HepG2 (cell line): ENCODE measurements around the gene PBX1. TPM values are rescaled to one million over a fixed set of nuclear protein-coding genes. Genes with fewer than 3 reads are reported as not detected.

Experiments
- ATAC-seq: fragments of 200-7000 bp; cut with Tn5 transposase; 3 replicates; pipeline ENCODE4 v1.9.1; 2020; ENCODE audit warnings: mild to moderate bottlenecking, moderate library complexity
- BruUV-seq: library from RNA; stranded (reverse); fragments of 400-500 nt; replicated peaks from 2 replicates; lab custom pipeline; 2021; lab: Mats Ljungman, UMichigan
- CTCF ChIA-PET: fragments of 300-600 bp; formaldehyde crosslinking; extraction: SDS; loops from one replicate; lab custom pipeline; 2021; ENCODE audit warnings: low total read pairs, inconsistent platforms, low intra/inter-chr PET ratio; lab: Yijun Ruan, JAX
- POLR2A ChIA-PET: fragments of 350-600 bp; sonication (Branson Sonifier 250); formaldehyde crosslinking; loops from one replicate; lab custom pipeline; 2020; ENCODE audit warnings: antibody characterized with exemption, inconsistent platforms; lab: Yijun Ruan, JAX
- DNase-seq: peaks from one replicate; pipeline ENCODE4 v3.0.0-alpha.2; 2015; ENCODE audit warnings: low spot score
- FAIRE-seq: peaks from 3 replicates; lab custom pipeline; 2011; peaks lifted over from hg19 to GRCh38; lab: Jason Lieb, UNC
- H2AFZ ChIP-seq: one replicate; pipeline ENCODE4 v1.6.1; 2011; ENCODE audit warnings: low read length, inconsistent platforms
- H3K27ac ChIP-seq: fragments of 300-600 bp; 3 replicates; pipeline ENCODE4 v1.8.0; 2011; ENCODE audit warnings: mixed run types, mild to moderate bottlenecking, mixed read lengths, low read length, inconsistent platforms; ENCODE audit not compliant: insufficient read depth; ENCODE audit errors: extremely low read length
- H3K27me3 ChIP-seq, 2 experiments: fragments of 200-600 bp in 1 of 2; 2 replicates in 1 of 2; 3 replicates in 1 of 2; pipeline versions ENCODE4 v1.6.0 to v1.8.0; 2011; ENCODE audit warnings: low read length in 2 of 2, mild to moderate bottlenecking in 2 of 2, moderate library complexity in 2 of 2, inconsistent platforms in 1 of 2; ENCODE audit not compliant: insufficient read depth in 2 of 2, control insufficient read depth in 1 of 2
- H3K36me3 ChIP-seq, 2 experiments: fragments of 200-600 bp in 1 of 2; replicated peaks in 1 of 2; 2 replicates in 1 of 2; 3 replicates in 1 of 2; pipeline versions ENCODE4 v1.5.1 to v1.8.0; 2011; ENCODE audit warnings: low read length in 2 of 2, inconsistent platforms in 1 of 2; ENCODE audit not compliant: insufficient read depth in 2 of 2, control insufficient read depth in 1 of 2
- H3K4me1 ChIP-seq: 2 replicates; pipeline ENCODE4 v1.5.1; 2012; ENCODE audit warnings: low read length, inconsistent platforms; ENCODE audit not compliant: insufficient read depth
- H3K4me2 ChIP-seq: 2 replicates; pipeline ENCODE4 v1.6.0; 2011; ENCODE audit warnings: low read depth, low read length, inconsistent platforms
- H3K4me3 ChIP-seq, 3 experiments: fragments of 200-600 bp in 1 of 3; sonication (generic), shearing (Covaris generic) in 1 of 3; replicated peaks in 1 of 3; 2 replicates each; pipeline ENCODE4 v1.5.1; 2011 to 2016; ENCODE audit warnings: low read length in 3 of 3, inconsistent platforms in 2 of 3, low read depth in 2 of 3, mild to moderate bottlenecking in 2 of 3, control low read depth in 1 of 3, mixed read lengths in 1 of 3; ENCODE audit not compliant: insufficient read depth in 1 of 3
- H3K79me2 ChIP-seq: one replicate; pipeline ENCODE4 v1.6.1; 2011; ENCODE audit warnings: low read length, inconsistent platforms; ENCODE audit not compliant: insufficient read depth
- H3K9ac ChIP-seq: 2 replicates; pipeline ENCODE4 v1.6.0; 2011; ENCODE audit warnings: mild to moderate bottlenecking, low read depth, low read length, inconsistent platforms; ENCODE audit not compliant: insufficient read depth
- H3K9me3 ChIP-seq: 2 replicates; pipeline ENCODE4 v1.5.1; 2012; ENCODE audit warnings: mild to moderate bottlenecking, low read length
- H4K20me1 ChIP-seq: 2 replicates; pipeline ENCODE4 v1.6.0; 2011; ENCODE audit warnings: inconsistent platforms, mild to moderate bottlenecking, low read length, moderate library complexity; ENCODE audit not compliant: insufficient read depth
- ATM ChIP-seq: fragments of 450-650 bp; IDR thresholded peaks from 2 replicates; pipeline ENCODE4 v1.7.1; 2017; ENCODE audit warnings: mild to moderate bottlenecking, borderline replicate concordance
- HDAC6 ChIP-seq: fragments of 200-600 bp; sonication (generic); IDR thresholded peaks from 2 replicates; pipeline ENCODE4 v1.7.0; 2017; ENCODE audit warnings: mild to moderate bottlenecking, antibody characterized with exemption, low read length, low read depth
- IRX3 ChIP-seq: sonication (generic); formaldehyde crosslinking; IDR thresholded peaks from 2 replicates; pipeline ENCODE4 v1.8.1; 2023; ENCODE audit warnings: mild to moderate bottlenecking, low read depth, missing genetic modification reagents, borderline replicate concordance
- KLF6 ChIP-seq: IDR thresholded peaks from 2 replicates; pipeline ENCODE4 v1.8.0; 2016; ENCODE audit warnings: missing biosample characterization, missing genetic modification reagents
- NFIC ChIP-seq: IDR thresholded peaks from 2 replicates; pipeline ENCODE4 v1.6.1; 2012; ENCODE audit warnings: mild to moderate bottlenecking, low read length, inconsistent platforms
- NONO ChIP-seq, 2 experiments: fragments of 450-650 bp in 1 of 2; sonication (generic) in 1 of 2; formaldehyde crosslinking in 1 of 2; IDR thresholded peaks in 1 of 2; conservative IDR thresholded peaks in 1 of 2; 2 replicates each; pipeline versions ENCODE4 v1.6.1 to v1.8.0; 2017 to 2022; ENCODE audit warnings: mild to moderate bottlenecking in 1 of 2, missing genetic modification reagents in 1 of 2, moderate library complexity in 1 of 2
- RXRB ChIP-seq: IDR thresholded peaks from 2 replicates; pipeline ENCODE4 v1.6.1; 2016; ENCODE audit warnings: borderline replicate concordance, missing genetic modification reagents, missing compliant biosample characterization
- ZNF564 ChIP-seq: sonication (generic); formaldehyde crosslinking; IDR thresholded peaks from 2 replicates; pipeline ENCODE4 v1.8.1; 2023; ENCODE audit warnings: mild to moderate bottlenecking, missing genetic modification reagents
- ZNF577 ChIP-seq: sonication (generic); formaldehyde crosslinking; IDR thresholded peaks from 2 replicates; pipeline ENCODE4 v1.4.0; 2020; ENCODE audit warnings: mild to moderate bottlenecking, low read depth, missing genetic modification reagents, borderline replicate concordance
- WGBS: methylation state at CpG from one replicate; pipeline ENCODE4 v1.1.6; 2017; ENCODE audit warnings: low lambda C conversion rate; 5-methylcytosine and 5-hydroxymethylcytosine counted together
- in situ Hi-C: cut with HindIII; loops from 2 replicates; pipeline ENCODE4 v1.10.0; 2017; ENCODE audit warnings: low pct_unique_long_range_greater_than_20kb; ENCODE audit not compliant: extremely low pct_ligation_motif_present
- intact Hi-C: fragments of 100-400 bp; cut with micrococcal nuclease; formaldehyde crosslinking; loops from one replicate; pipeline ENCODE4 v1.10.0; 2022; ENCODE audit not compliant: unreplicated experiment
- polyA plus RNA-seq, 8 experiments: library from polyadenylated mRNA; depleted of rRNA in 3 of 8; stranded (reverse) in 7 of 8; unstranded in 1 of 8; fragments of >200 nt; fragmentation: Illumina TruSeq in 4 of 8; extraction: Trizol in 4 of 8; gene quantifications; 2 replicates each; pipeline versions ENCODE4 v1.2.1 to v1.2.3, GENCODE V29; 2011 to 2016; ENCODE audit warnings: low read depth in 4 of 8, missing spikeins in 1 of 8, mixed read lengths in 1 of 8; ENCODE audit not compliant: insufficient read depth in 1 of 8
- total RNA-seq, 5 experiments: library from RNA; depleted of rRNA; stranded (reverse); fragments of >200 nt; fragmentation: Illumina TruSeq; extraction: Trizol; gene quantifications; 2 replicates each; pipeline ENCODE4 v1.2.3, GENCODE V29; 2016; ENCODE audit warnings: low read depth in 1 of 5
- TF ChIP-seq, protein P1 (sequence below): sonication (generic); formaldehyde crosslinking; IDR thresholded peaks from 2 replicates; pipeline ENCODE4 v1.5.0; 2020; ENCODE audit warnings: missing genetic modification reagents
- TF ChIP-seq, protein P2 (sequence below): IDR thresholded peaks from 2 replicates; pipeline ENCODE4 v1.6.1; 2016; ENCODE audit warnings: low read depth, borderline replicate concordance
- TF ChIP-seq, protein P3 (sequence below): sonication (generic); formaldehyde crosslinking; IDR thresholded peaks from 2 replicates; pipeline ENCODE4 v1.5.0; 2020; ENCODE audit warnings: mild to moderate bottlenecking, missing genetic modification reagents

Gene PBX1
- total and polyA plus RNA-seq, 2 of the 13 experiments (the other 11 are each of a cell fraction or from before 2014, with no cell fraction given), result 0.24 TPM; not detected in 1

DNA sequence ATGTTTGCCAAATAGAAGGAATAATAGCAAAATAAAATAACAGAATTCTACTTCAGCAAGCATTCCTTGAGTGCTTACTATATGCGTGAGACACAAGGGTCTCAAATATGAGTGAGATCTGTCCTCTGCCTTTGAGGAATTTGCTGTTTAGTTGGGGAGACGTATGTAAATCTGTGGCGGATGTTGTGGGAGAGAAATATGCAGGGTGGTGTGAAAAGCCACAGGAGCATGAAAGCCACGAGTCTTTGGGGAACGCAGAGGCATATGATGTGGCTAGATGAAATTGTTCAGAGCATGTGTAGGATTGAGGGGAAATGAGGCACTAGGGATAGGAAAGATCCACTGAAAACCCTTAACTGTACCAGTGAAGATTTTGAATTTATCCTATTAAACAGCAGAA lies 244.4 kb downstream of the PBX1 start:
- Histone ChIP-seq H3K36me3 (no peaks in the 10 kb centered on the region), H3K9me3 (no peaks in the 10 kb centered on the region), H3K4me3 (no peak overlapping the region), H3K79me2 (no peaks in the 10 kb centered on the region), H3K27ac (no peak overlapping the region), H2AFZ (no peak overlapping the region), H3K27me3 (no peaks in the 10 kb centered on the region), H3K4me2 (no peak overlapping the region), H3K9ac (no peak overlapping the region), H3K4me1 (no peaks in the 10 kb centered on the region), H4K20me1 (no peaks in the 10 kb centered on the region)
- no TSS peak for BruUV-seq
- TF ChIP-seq IRX3 (no peak), NFIC (no peak), NONO (IDR thresholded peaks at IDR 0.05) (no peak), NONO (CRISPR knock-in tag; conservative IDR thresholded peaks at IDR 0.05) (no peak), ZNF564 (CRISPR knock-in tag) (no peak)
- TF ChIP-seq, protein P1, sequence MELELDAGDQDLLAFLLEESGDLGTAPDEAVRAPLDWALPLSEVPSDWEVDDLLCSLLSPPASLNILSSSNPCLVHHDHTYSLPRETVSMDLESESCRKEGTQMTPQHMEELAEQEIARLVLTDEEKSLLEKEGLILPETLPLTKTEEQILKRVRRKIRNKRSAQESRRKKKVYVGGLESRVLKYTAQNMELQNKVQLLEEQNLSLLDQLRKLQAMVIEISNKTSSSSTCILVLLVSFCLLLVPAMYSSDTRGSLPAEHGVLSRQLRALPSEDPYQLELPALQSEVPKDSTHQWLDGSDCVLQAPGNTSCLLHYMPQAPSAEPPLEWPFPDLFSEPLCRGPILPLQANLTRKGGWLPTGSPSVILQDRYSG, result no peak
- FAIRE-seq (no peak), ATAC-seq (no peak), DNase-seq (no peak)
- in situ Hi-C loops, result no loop called here
- intact Hi-C loops, result no loop called here
- ChIA-PET POLR2A (no interaction called here), CTCF (no interaction called here)
- 37% methylated on average over 5 of the region's 5 CpGs for WGBS

DNA sequence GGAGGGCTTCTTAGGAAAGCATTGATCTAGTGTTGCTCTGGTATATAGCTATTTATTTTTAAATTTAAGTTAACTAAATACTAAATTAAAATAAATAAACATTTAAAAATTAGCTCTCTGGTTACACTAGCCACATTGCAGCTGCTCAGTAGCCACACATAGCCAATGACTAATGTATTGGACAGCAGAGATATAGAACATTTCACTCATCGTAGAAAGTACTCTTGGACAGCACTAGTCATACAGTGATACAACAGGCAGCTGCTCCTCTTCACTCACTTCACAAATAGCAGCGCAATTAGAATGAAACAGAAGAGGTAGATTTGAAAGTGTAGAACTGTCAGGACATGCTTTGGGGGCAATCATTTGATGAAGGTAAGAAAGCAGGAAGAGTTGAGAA lies 245.4 kb downstream of the PBX1 start:
- no peak overlapping the region for H3K9ac ChIP-seq
- no peaks in the 10 kb centered on the region for H4K20me1 ChIP-seq
- H3K9me3 ChIP-seq, result no peaks in the 10 kb centered on the region
- no peak for DNase-seq
- 29% methylated on average over 2 of the region's 2 CpGs for WGBS
- no TSS peak for BruUV-seq
- H3K27ac ChIP-seq, result no peak overlapping the region
- intact Hi-C loops (no loop called here), in situ Hi-C loops (no loop called here)
- no peak overlapping the region for H3K4me2 ChIP-seq
- no peaks in the 10 kb centered on the region for H3K36me3 ChIP-seq
- FAIRE-seq, result no peak
- no peaks in the 10 kb centered on the region for H3K4me1 ChIP-seq
- POLR2A ChIA-PET, result no interaction called here
- H3K4me3 ChIP-seq, result no peak overlapping the region
- H3K27me3 ChIP-seq, result no peaks in the 10 kb centered on the region
- CTCF ChIA-PET, result no interaction called here
- no peaks in the 10 kb centered on the region for H3K79me2 ChIP-seq
- H2AFZ ChIP-seq, result no peak overlapping the region
- no peak for ATAC-seq
- TF ChIP-seq RXRB (CRISPR knock-in tag) (no peak), KLF6 (CRISPR knock-in tag) (no peak), ATM (no peak), ZNF577 (no peak), HDAC6 (no peak)
- TF ChIP-seq, protein P2, sequence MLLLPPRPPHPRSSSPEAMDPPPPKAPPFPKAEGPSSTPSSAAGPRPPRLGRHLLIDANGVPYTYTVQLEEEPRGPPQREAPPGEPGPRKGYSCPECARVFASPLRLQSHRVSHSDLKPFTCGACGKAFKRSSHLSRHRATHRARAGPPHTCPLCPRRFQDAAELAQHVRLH (CRISPR knock-in tag), result no peak
- TF ChIP-seq, protein P3, sequence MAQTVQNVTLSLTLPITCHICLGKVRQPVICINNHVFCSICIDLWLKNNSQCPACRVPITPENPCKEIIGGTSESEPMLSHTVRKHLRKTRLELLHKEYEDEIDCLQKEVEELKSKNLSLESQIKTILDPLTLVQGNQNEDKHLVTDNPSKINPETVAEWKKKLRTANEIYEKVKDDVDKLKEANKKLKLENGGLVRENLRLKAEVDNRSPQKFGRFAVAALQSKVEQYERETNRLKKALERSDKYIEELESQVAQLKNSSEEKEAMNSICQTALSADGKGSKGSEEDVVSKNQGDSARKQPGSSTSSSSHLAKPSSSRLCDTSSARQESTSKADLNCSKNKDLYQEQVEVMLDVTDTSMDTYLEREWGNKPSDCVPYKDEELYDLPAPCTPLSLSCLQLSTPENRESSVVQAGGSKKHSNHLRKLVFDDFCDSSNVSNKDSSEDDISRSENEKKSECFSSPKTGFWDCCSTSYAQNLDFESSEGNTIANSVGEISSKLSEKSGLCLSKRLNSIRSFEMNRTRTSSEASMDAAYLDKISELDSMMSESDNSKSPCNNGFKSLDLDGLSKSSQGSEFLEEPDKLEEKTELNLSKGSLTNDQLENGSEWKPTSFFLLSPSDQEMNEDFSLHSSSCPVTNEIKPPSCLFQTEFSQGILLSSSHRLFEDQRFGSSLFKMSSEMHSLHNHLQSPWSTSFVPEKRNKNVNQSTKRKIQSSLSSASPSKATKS (CRISPR knock-in tag), result no peak
